ENCODE data around the gene OCA2. TPM values are rescaled to one million over a fixed set of nuclear protein-coding genes. Genes with fewer than 3 reads are reported as not detected.

Gene OCA2
- total and polyA plus RNA-seq, 4 donors: 1.6 to 4.0 (median 2.5) TPM

DNA sequence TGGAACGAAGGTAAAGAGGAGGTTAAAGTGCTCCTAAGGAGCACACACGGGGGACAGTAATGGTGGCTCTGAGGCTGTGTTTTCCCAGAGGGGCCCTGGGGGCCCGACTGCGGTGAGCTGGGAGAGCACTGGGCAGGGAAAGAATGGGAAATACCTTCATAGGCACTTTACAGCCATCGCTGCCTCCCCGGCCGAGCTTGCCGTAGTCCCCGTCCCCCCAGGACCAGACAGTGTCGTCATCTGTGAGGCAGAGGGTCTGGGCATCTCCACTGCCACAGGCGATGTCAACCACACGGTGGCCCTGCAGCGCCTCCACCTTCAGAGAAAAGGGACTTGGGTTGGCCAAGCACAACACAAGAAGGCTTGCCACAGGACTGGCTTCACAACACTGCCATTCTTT is 32.8 kb upstream of the OCA2 start:
- Histone ChIP-seq H3K4me3 (ENCODE audit: low read length in 2 of 2) (no peak overlapping the region), H3K9me3 (ENCODE audit: control insufficient read depth, low read length) (no peaks in the 10 kb centered on the region), H3K27me3 (ENCODE audit: control insufficient read depth in 1 of 2, insufficient read depth in 2 of 2, low read length in 1 of 2) (no peaks in the 10 kb centered on the region), H3K36me3 (ENCODE audit: control insufficient read depth in 1 of 2, insufficient read depth in 2 of 2, low read length in 1 of 2) (no peaks in the 10 kb centered on the region), H3K27ac (ENCODE audit: low read depth in 1 of 2, low read length in 2 of 2) (no peak overlapping the region), H3K4me1 (ENCODE audit: control insufficient read depth in 1 of 2, insufficient read depth in 2 of 2, low read length in 2 of 2) (peaks cover 0 to 3% of the 10 kb centered on the region in 2 donors)
- DNase-seq (peak in 1 of 2 donors; percentile 52), ATAC-seq (ENCODE audit: low FRiP score) (no peak)
- 85 to 87% methylated on average over 13 of the region's 13 CpGs for WGBS, 2 donors
- intact Hi-C loops (cut with DNase I): no loop called here

DNA sequence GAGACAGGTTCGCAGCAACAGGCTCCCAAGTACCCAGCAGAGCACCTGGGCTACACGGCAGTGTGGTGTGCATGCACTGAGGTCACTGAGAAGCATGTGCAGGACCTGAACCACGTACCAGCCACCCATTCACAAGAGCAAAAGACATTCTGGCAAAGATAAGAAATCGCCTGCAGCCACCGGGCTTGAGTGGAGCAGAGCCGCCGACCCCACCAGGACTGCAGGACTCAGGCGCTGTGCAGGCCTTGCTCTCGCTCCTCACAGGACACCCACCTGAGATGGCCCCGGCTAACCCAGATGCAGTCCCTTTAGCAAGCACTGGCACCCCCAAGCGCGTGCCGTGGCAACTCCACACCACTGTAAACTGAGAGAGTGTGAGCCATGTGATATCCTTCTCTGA is 32.3 kb upstream of the OCA2 start:
- no peaks in the 10 kb centered on the region for H3K36me3 ChIP-seq (ENCODE audit: control insufficient read depth in 1 of 2, insufficient read depth in 2 of 2, low read length in 1 of 2)
- no peak overlapping the region for H3K4me3 ChIP-seq (ENCODE audit: low read length in 2 of 2)
- peaks cover 0 to 3% of the 10 kb centered on the region in 2 donors for H3K4me1 ChIP-seq (ENCODE audit: control insufficient read depth in 1 of 2, insufficient read depth in 2 of 2, low read length in 2 of 2)
- no peak overlapping the region for H3K27ac ChIP-seq (ENCODE audit: low read depth in 1 of 2, low read length in 2 of 2)
- no peak for ATAC-seq (ENCODE audit: low FRiP score)
- intact Hi-C loops (cut with DNase I): no loop called here
- peak in 1 of 2 donors; percentile 70 for DNase-seq
- WGBS, 2 donors: 95 to 96% methylated on average over 13 of the region's 13 CpGs
- H3K9me3 ChIP-seq (ENCODE audit: control insufficient read depth, low read length): no peaks in the 10 kb centered on the region
- H3K27me3 ChIP-seq (ENCODE audit: control insufficient read depth in 1 of 2, insufficient read depth in 2 of 2, low read length in 1 of 2): no peaks in the 10 kb centered on the region

DNA sequence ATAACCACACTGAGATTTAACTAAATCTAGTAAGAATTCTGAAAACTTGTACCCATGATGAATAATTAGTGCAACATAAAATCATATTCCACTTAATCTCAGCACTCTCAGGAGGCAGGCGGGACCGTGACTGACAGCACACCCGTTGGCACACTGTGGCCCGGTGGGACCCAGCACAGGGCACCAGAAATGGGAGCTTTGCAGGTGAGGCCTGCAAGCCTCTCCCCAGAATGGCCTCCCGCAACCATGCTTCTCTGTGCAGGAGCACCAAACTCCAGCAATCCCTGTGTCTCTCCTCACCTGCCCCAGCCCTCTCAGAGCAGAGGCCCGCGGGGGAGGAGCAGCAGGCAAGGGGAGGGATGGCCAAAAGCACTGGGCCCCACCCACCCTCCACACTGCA is 31.5 kb upstream of the OCA2 start:
- no peak for ATAC-seq (ENCODE audit: low FRiP score)
- peaks cover 0 to 3% of the 10 kb centered on the region in 2 donors for H3K4me1 ChIP-seq (ENCODE audit: control insufficient read depth in 1 of 2, insufficient read depth in 2 of 2, low read length in 2 of 2)
- intact Hi-C loops (cut with DNase I): no loop called here
- H3K27ac ChIP-seq (ENCODE audit: low read depth in 1 of 2, low read length in 2 of 2): no peak overlapping the region
- no peaks in the 10 kb centered on the region for H3K36me3 ChIP-seq (ENCODE audit: control insufficient read depth in 1 of 2, insufficient read depth in 2 of 2, low read length in 1 of 2)
- peak in 1 of 2 donors; percentile 48 for DNase-seq
- H3K9me3 ChIP-seq (ENCODE audit: control insufficient read depth, low read length): no peaks in the 10 kb centered on the region
- H3K4me3 ChIP-seq (ENCODE audit: low read length in 2 of 2): no peak overlapping the region
- 92 to 93% methylated on average over 7 of the region's 7 CpGs for WGBS, 2 donors
- H3K27me3 ChIP-seq (ENCODE audit: control insufficient read depth in 1 of 2, insufficient read depth in 2 of 2, low read length in 1 of 2): no peaks in the 10 kb centered on the region

- Histone ChIP-seq H3K36me3 (ENCODE audit: control insufficient read depth in 1 of 2, insufficient read depth in 2 of 2, low read length in 1 of 2) (no peaks in the 10 kb centered on the region), H3K27ac (ENCODE audit: low read depth in 1 of 2, low read length in 2 of 2) (no peak overlapping the region), H3K9me3 (ENCODE audit: control insufficient read depth, low read length) (no peaks in the 10 kb centered on the region), H3K4me3 (ENCODE audit: low read length in 2 of 2) (no peak overlapping the region), H3K4me1 (ENCODE audit: control insufficient read depth in 1 of 2, insufficient read depth in 2 of 2, low read length in 2 of 2) (peaks cover 0 to 3% of the 10 kb centered on the region in 2 donors), H3K27me3 (ENCODE audit: control insufficient read depth in 1 of 2, insufficient read depth in 2 of 2, low read length in 1 of 2) (no peaks in the 10 kb centered on the region)
- peak in 1 of 2 donors; percentile 57 for DNase-seq
- 89 to 92% methylated on average over 9 of the region's 9 CpGs for WGBS, 2 donors
- no peak for ATAC-seq (ENCODE audit: low FRiP score)
- intact Hi-C loops (cut with DNase I): loop anchor here (10.0 kb wide), 4 partner anchors 45 to 1235 kb away; no protein-coding TSS in a partner anchor
These were observed 30.2 kb upstream of the OCA2 start for GRCh38 chr15:28129231-28129848.

- no peaks in the 10 kb centered on the region for H3K36me3 ChIP-seq (ENCODE audit: control insufficient read depth in 1 of 2, insufficient read depth in 2 of 2, low read length in 1 of 2)
- peak; percentile 75 to 89 for DNase-seq
- H3K4me3 ChIP-seq (ENCODE audit: low read length in 2 of 2): no peak overlapping the region
- H3K4me1 ChIP-seq (ENCODE audit: control insufficient read depth in 1 of 2, insufficient read depth in 2 of 2, low read length in 2 of 2): no peaks in the 10 kb centered on the region
- H3K27me3 ChIP-seq (ENCODE audit: control insufficient read depth in 1 of 2, insufficient read depth in 2 of 2, low read length in 1 of 2): no peaks in the 10 kb centered on the region
- H3K27ac ChIP-seq (ENCODE audit: low read depth in 1 of 2, low read length in 2 of 2): no peak overlapping the region
- intact Hi-C loops (cut with DNase I): loop anchor here (10.0 kb wide), 4 partner anchors 47 to 1233 kb away; no protein-coding TSS in a partner anchor
- WGBS, 2 donors: 61 to 62% methylated on average over 11 of the region's 11 CpGs
- ATAC-seq (ENCODE audit: low FRiP score): no peak
- H3K9me3 ChIP-seq (ENCODE audit: control insufficient read depth, low read length): no peaks in the 10 kb centered on the region
These were observed 28.9 kb upstream of the OCA2 start for GRCh38 chr15:28128031-28128430.

- intact Hi-C loops (cut with DNase I): loop anchor here (10.0 kb wide), 4 partner anchors 48 to 1232 kb away; no protein-coding TSS in a partner anchor
- no peaks in the 10 kb centered on the region for H3K9me3 ChIP-seq (ENCODE audit: control insufficient read depth, low read length)
- H3K27me3 ChIP-seq (ENCODE audit: control insufficient read depth in 1 of 2, insufficient read depth in 2 of 2, low read length in 1 of 2): no peaks in the 10 kb centered on the region
- H3K4me3 ChIP-seq (ENCODE audit: low read length in 2 of 2): no peak overlapping the region
- no peak overlapping the region for H3K27ac ChIP-seq (ENCODE audit: low read depth in 1 of 2, low read length in 2 of 2)
- 71 to 75% methylated on average over 11 of the region's 11 CpGs for WGBS, 2 donors
- ATAC-seq (ENCODE audit: low FRiP score) (no peak), DNase-seq (no peak)
- no peaks in the 10 kb centered on the region for H3K4me1 ChIP-seq (ENCODE audit: control insufficient read depth in 1 of 2, insufficient read depth in 2 of 2, low read length in 2 of 2)
- no peaks in the 10 kb centered on the region for H3K36me3 ChIP-seq (ENCODE audit: control insufficient read depth in 1 of 2, insufficient read depth in 2 of 2, low read length in 1 of 2)
These were observed 27.9 kb upstream of the OCA2 start for GRCh38 chr15:28127036-28127435.

- H3K36me3 ChIP-seq (ENCODE audit: control insufficient read depth in 1 of 2, insufficient read depth in 2 of 2, low read length in 1 of 2): no peaks in the 10 kb centered on the region
- H3K27me3 ChIP-seq (ENCODE audit: control insufficient read depth in 1 of 2, insufficient read depth in 2 of 2, low read length in 1 of 2): no peaks in the 10 kb centered on the region
- H3K27ac ChIP-seq (ENCODE audit: low read depth in 1 of 2, low read length in 2 of 2): no peak overlapping the region
- H3K4me3 ChIP-seq (ENCODE audit: low read length in 2 of 2): no peak overlapping the region
- intact Hi-C loops (cut with DNase I): loop anchor here (2.0 to 10.0 kb wide), 6 partner anchors 41 to 1231 kb away; no protein-coding TSS in a partner anchor
- DNase-seq (peak in 1 of 2 donors; percentile 25), ATAC-seq (ENCODE audit: low FRiP score) (no peak)
- H3K9me3 ChIP-seq (ENCODE audit: control insufficient read depth, low read length): no peaks in the 10 kb centered on the region
- no peaks in the 10 kb centered on the region for H3K4me1 ChIP-seq (ENCODE audit: control insufficient read depth in 1 of 2, insufficient read depth in 2 of 2, low read length in 2 of 2)
- 60 to 64% methylated on average over 17 of the region's 17 CpGs for WGBS, 2 donors
These were observed 26.8 kb upstream of the OCA2 start for GRCh38 chr15:28125673-28126651.

DNA sequence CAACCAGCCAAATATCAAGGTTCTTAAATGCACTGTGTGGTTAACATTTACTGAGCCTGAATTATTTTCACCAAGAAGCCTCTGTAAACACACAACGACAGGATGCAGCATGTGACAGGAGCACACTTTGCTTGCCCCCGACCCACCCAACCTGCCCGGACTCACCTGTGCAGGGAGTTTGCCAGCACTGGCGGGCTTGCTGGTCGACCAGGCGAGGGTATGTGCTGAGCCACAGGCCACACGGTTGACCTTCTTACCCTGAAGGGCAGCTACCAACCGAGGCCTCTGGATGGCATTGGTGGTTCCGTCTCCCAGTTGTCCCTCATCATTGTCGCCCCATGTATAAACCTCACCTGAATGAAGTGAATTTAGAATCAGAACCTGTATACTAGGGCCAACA is 25.7 kb upstream of the OCA2 start:
- ATAC-seq (ENCODE audit: low FRiP score) (no peak), DNase-seq (peak in 1 of 2 donors; percentile 66)
- no peaks in the 10 kb centered on the region for H3K9me3 ChIP-seq (ENCODE audit: control insufficient read depth, low read length)
- 90 to 91% methylated on average over 10 of the region's 10 CpGs for WGBS, 2 donors
- H3K27ac ChIP-seq (ENCODE audit: low read depth in 1 of 2, low read length in 2 of 2): no peak overlapping the region
- intact Hi-C loops (cut with DNase I): loop anchor here (2.0 to 10.0 kb wide), 6 partner anchors 40 to 1230 kb away; no protein-coding TSS in a partner anchor
- H3K4me1 ChIP-seq (ENCODE audit: control insufficient read depth in 1 of 2, insufficient read depth in 2 of 2, low read length in 2 of 2): no peaks in the 10 kb centered on the region
- H3K36me3 ChIP-seq (ENCODE audit: control insufficient read depth in 1 of 2, insufficient read depth in 2 of 2, low read length in 1 of 2): no peaks in the 10 kb centered on the region
- H3K27me3 ChIP-seq (ENCODE audit: control insufficient read depth in 1 of 2, insufficient read depth in 2 of 2, low read length in 1 of 2): no peaks in the 10 kb centered on the region
- no peak overlapping the region for H3K4me3 ChIP-seq (ENCODE audit: low read length in 2 of 2)
